MCF 10A (cell line): ENCODE results near the gene PTMS. TPM values are rescaled to one million over a fixed set of nuclear protein-coding genes. Genes with fewer than 3 reads are reported as not detected.

ENCODE experiments used
- BruUV-seq: library from RNA; stranded (reverse); fragments of 400-500 nt; replicated peaks from 2 replicates; lab custom pipeline; 2021; lab: Mats Ljungman, UMichigan
- CTCF ChIA-PET: fragments of 300-600 bp; sonication (Branson Sonifier 250); formaldehyde crosslinking; extraction: SDS; loops from one replicate; lab custom pipeline; 2021; ENCODE audit warnings: antibody characterized with exemption, inconsistent platforms; lab: Yijun Ruan, JAX
- POLR2A ChIA-PET: fragments of 300-600, 350-650 bp; sonication (Branson Sonifier 250); formaldehyde crosslinking; extraction: SDS; loops from one replicate; lab custom pipeline; 2020; ENCODE audit warnings: antibody characterized with exemption, inconsistent platforms; lab: Yijun Ruan, JAX
- DNase-seq: peaks from one replicate; pipeline ENCODE4 v3.0.0-alpha.2; 2018; ENCODE audit not compliant: unreplicated experiment
- H3K27ac Mint-ChIP-seq: one replicate; pipeline ENCODE4 v1.8.0; 2022; ENCODE audit warnings: mild to moderate bottlenecking, low read depth, mixed read lengths; ENCODE audit not compliant: unreplicated experiment
- H3K27me3 Mint-ChIP-seq: one replicate; pipeline ENCODE4 v1.8.0; 2022; ENCODE audit warnings: mixed read lengths; ENCODE audit not compliant: insufficient read depth, unreplicated experiment
- H3K36me3 Mint-ChIP-seq: one replicate; pipeline ENCODE4 v1.8.0; 2022; ENCODE audit warnings: mild to moderate bottlenecking, moderate library complexity, mixed read lengths; ENCODE audit not compliant: insufficient read depth, unreplicated experiment
- H3K4me1 Mint-ChIP-seq: one replicate; pipeline ENCODE4 v1.8.0; 2022; ENCODE audit warnings: mixed read lengths; ENCODE audit not compliant: insufficient read depth, unreplicated experiment
- H3K4me3 Mint-ChIP-seq: one replicate; pipeline ENCODE4 v1.8.0; 2022; ENCODE audit warnings: mild to moderate bottlenecking, moderate library complexity, mixed read lengths; ENCODE audit not compliant: unreplicated experiment
- H3K9me3 Mint-ChIP-seq: one replicate; pipeline ENCODE4 v1.8.0; 2022; ENCODE audit warnings: mixed read lengths; ENCODE audit not compliant: unreplicated experiment
- intact Hi-C: fragments of 100-400 bp; cut with micrococcal nuclease; formaldehyde crosslinking; loops from 2 replicates; pipeline ENCODE4 v1.14.1; 2022
- total RNA-seq: library from RNA; stranded (reverse); gene quantifications from 2 replicates; pipeline ENCODE4 v1.2.3, GENCODE V29; 2022
- TF ChIP-seq, protein P1 (sequence below): fragments of 200-600 bp; IDR thresholded peaks from one replicate; pipeline ENCODE4 v1.8.0; 2022; ENCODE audit warnings: antibody characterized with exemption, mild to moderate bottlenecking; ENCODE audit not compliant: unreplicated experiment

The PTMS gene
- total RNA-seq, 1 experiment from 2014 or later: 284 TPM

DNA sequence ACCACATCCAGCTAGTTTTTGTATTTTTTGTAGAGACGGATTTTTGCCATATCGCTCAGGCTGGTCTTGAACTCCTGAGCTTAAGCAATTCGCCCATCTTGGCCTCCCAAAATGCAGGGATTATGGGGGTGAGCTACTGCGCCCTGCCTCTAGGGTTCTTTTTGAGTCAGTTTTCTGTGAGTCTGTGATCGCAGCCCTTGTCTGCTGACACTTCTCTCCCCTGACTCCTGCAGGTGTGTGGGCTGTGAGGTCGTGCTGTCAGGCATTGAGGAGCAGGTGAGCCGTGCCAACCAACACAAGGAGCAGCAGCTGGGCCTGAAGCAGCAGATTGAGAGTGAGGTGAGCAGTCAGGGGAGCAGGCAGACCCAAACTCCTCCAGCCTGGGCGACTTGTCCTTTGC lies 36.0 kb upstream of the PTMS start:
- BruUV-seq: no TSS peak
- no peak overlapping the region for H3K4me3 Mint-ChIP-seq
- ChIA-PET CTCF (interaction anchor here (9.4 kb wide), 1 partner anchor 23 kb away, joined by 83 read pairs; the partner anchor contains the start of gene MLF2), POLR2A (interaction anchor here (0.7 to 1.4 kb wide), 2 partner anchors 135 to 208 kb away, joined by 3 read pairs; no protein-coding TSS in a partner anchor)
- TF ChIP-seq, protein P1, sequence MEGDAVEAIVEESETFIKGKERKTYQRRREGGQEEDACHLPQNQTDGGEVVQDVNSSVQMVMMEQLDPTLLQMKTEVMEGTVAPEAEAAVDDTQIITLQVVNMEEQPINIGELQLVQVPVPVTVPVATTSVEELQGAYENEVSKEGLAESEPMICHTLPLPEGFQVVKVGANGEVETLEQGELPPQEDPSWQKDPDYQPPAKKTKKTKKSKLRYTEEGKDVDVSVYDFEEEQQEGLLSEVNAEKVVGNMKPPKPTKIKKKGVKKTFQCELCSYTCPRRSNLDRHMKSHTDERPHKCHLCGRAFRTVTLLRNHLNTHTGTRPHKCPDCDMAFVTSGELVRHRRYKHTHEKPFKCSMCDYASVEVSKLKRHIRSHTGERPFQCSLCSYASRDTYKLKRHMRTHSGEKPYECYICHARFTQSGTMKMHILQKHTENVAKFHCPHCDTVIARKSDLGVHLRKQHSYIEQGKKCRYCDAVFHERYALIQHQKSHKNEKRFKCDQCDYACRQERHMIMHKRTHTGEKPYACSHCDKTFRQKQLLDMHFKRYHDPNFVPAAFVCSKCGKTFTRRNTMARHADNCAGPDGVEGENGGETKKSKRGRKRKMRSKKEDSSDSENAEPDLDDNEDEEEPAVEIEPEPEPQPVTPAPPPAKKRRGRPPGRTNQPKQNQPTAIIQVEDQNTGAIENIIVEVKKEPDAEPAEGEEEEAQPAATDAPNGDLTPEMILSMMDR: no peak
- H3K27me3 Mint-ChIP-seq: no peaks in the 10 kb centered on the region
- intact Hi-C loops: no loop called here
- H3K4me1 Mint-ChIP-seq: no peaks in the 10 kb centered on the region
- peaks cover 46% of the 10 kb centered on the region for H3K36me3 Mint-ChIP-seq
- H3K9me3 Mint-ChIP-seq: no peaks in the 10 kb centered on the region
- no peak for DNase-seq
- no peak overlapping the region for H3K27ac Mint-ChIP-seq

DNA sequence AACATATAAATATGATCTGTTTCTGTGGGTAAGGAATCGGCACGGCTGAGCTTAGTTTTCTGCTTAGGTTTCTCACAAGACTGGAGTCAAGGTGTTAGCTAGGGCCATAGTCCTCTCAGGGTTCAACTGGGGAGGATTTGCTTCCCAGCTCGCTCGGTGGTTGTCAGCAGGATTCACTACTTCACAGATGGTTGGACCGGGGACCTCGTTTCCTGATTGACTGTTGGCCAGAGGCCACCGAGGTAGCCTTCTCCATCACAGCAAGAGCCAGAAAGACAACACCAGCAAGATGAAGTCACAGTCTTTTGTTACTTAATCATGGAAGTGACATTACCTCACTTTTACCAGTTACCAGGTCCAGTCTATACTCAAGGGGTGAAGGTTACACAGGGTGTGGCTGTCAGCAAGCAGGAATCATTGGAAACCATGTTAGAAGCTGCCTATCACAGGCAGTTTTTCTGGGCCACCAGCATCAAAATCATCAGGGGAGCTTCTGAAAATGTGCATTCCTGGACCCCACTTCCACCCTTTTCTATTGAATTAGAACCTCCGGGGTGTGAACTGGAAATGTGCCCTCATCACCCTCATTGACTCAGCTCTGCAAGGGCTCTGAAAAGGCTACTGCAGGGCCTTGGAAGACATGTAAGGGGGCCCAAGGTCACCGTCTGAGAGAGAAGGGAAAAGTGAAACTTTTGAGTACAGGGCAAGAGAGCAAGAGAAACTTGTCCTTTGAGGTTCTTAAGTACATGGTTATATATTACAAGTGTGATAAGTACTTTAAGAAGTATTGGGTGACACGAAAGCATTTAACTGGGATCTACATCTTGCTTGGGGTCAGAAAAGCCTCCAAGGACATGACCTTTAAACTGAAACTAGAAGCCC lies 31.4 kb upstream of the PTMS start:
- no peaks in the 10 kb centered on the region for H3K9me3 Mint-ChIP-seq
- BruUV-seq: no TSS peak
- TF ChIP-seq, protein P1: no peak
- intact Hi-C loops: loop anchor here (1.0 kb wide), 3 partner anchors 19 to 91 kb away; partner anchors contain the start of gene MLF2
- no peak overlapping the region for H3K4me3 Mint-ChIP-seq
- CTCF ChIA-PET: interaction anchor here (0.6 to 9.4 kb wide), 16 partner anchors 8 to 230 kb away, joined by 3 to 83 read pairs (median 4); partner anchors contain the start of genes COPS7A, MLF2 and SPSB2
- POLR2A ChIA-PET: interaction anchor here (0.7 to 6.6 kb wide), 5 partner anchors 10 to 185 kb away, joined by 3 to 46 read pairs (median 3); partner anchors contain the start of genes COPS7A and MLF2
- peaks cover 24% of the 10 kb centered on the region for H3K36me3 Mint-ChIP-seq
- DNase-seq: no peak
- no peaks in the 10 kb centered on the region for H3K27me3 Mint-ChIP-seq
- peaks cover 9% of the 10 kb centered on the region for H3K4me1 Mint-ChIP-seq
- H3K27ac Mint-ChIP-seq: no peak overlapping the region

DNA sequence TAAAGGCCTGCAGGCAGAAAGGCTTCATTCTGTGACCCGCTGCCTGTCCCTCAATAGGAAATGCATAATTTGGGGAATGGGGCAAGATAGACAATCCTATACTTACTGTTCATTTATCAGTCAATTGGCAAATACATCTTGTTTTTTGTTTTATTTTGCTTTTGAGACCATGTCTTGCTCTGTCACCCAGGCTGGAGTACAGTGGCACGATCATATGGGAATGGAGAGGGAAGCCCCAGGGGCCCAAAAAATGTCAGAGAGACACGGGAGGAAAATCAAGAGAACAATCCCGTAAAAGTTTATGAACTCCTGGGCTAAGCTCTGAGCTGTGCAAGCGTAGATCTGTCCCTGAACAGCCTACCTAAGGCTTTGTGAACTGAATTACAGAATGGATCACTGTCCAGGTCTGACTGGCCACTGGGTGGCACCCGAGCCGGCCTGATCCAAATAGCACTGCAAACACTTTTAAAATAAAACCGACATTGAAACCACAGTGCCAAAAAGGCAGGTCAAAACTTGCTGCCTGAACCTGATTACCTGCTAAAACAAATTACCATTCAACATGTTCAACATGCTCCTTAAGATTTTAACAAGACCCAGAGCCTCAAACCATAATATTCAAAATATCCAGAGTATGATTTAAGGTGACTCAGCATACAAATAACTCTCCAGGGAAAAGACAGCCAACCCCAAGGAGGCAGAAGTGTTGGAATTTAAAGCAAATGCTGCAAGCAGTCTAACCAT lies 30.5 kb upstream of the PTMS start:
- CTCF ChIA-PET: interaction anchor here (0.6 to 9.4 kb wide), 14 partner anchors 9 to 229 kb away, joined by 3 to 83 read pairs (median 4); partner anchors contain the start of genes MLF2 and SPSB2
- no peaks in the 10 kb centered on the region for H3K9me3 Mint-ChIP-seq
- peak overlapping the region; percentile 14 for H3K27ac Mint-ChIP-seq

More for the DNA sequence above, 30.5 kb upstream of the PTMS start:
- DNase-seq: peak; percentile 85
- peaks cover 16% of the 10 kb centered on the region for H3K36me3 Mint-ChIP-seq
- no TSS peak for BruUV-seq
- peak overlapping the region; percentile 34 for H3K4me3 Mint-ChIP-seq
- no peaks in the 10 kb centered on the region for H3K27me3 Mint-ChIP-seq
- TF ChIP-seq, protein P1: peak; percentile 57
- intact Hi-C loops: loop anchor here (1.0 kb wide), 3 partner anchors 18 to 90 kb away; partner anchors contain the start of gene MLF2
- POLR2A ChIA-PET: interaction anchor here (0.9 to 6.6 kb wide), 6 partner anchors 12 to 99 kb away, joined by 3 to 46 read pairs (median 5); partner anchors contain the start of genes COPS7A, MLF2 and ZNF384
- H3K4me1 Mint-ChIP-seq: peaks cover 9% of the 10 kb centered on the region
